ENCODE data around the gene SLIT3.

Gene SLIT3

DNA sequence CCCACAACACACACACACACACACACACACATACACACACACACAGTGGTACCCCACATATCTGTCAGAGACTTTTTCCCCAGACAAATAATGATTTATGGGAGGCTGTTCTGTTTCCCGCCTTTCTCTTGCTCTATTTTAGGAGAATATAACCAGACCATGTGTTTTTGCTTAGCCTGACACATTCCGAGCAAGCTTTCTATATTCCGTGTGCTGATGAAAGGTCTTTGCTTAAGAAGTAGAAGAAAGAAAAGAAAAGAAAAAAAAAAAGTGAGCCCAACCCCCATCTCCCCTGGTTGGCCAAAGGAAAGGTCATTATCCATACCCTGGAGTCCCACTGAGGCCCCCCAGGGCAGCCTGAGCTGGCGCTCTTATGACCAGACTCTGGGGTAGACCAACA is 338.6 kb downstream of the SLIT3 start (continued):
- TF ChIP-seq ARNTL (CRISPR knock-in tag; IDR thresholded peaks at IDR 0.05; ENCODE audit: borderline replicate concordance, low read depth), result no peak

- TF ChIP-seq SNAI2 (CRISPR knock-in tag; IDR thresholded peaks at IDR 0.05), result no peak
- TF ChIP-seq ZFP30 (CRISPR knock-in tag; IDR thresholded peaks at IDR 0.05), result no peak
- TF ChIP-seq OSR1 (CRISPR knock-in tag; IDR thresholded peaks at IDR 0.05), result no peak
- no peak for TF ChIP-seq BACH2 (CRISPR knock-in tag; IDR thresholded peaks at IDR 0.05; ENCODE audit: borderline replicate concordance)
- TF ChIP-seq, protein P1, sequence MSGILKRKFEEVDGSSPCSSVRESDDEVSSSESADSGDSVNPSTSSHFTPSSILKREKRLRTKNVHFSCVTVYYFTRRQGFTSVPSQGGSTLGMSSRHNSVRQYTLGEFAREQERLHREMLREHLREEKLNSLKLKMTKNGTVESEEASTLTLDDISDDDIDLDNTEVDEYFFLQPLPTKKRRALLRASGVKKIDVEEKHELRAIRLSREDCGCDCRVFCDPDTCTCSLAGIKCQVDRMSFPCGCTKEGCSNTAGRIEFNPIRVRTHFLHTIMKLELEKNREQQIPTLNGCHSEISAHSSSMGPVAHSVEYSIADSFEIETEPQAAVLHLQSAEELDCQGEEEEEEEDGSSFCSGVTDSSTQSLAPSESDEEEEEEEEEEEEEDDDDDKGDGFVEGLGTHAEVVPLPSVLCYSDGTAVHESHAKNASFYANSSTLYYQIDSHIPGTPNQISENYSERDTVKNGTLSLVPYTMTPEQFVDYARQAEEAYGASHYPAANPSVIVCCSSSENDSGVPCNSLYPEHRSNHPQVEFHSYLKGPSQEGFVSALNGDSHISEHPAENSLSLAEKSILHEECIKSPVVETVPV (CRISPR knock-in tag; IDR thresholded peaks at IDR 0.05), result no peak
- no peak for TF ChIP-seq TCF4 (CRISPR knock-in tag; IDR thresholded peaks at IDR 0.05; ENCODE audit: borderline replicate concordance)
- no peak for TF ChIP-seq GLIS3 (CRISPR knock-in tag; IDR thresholded peaks at IDR 0.05)
- no peak for TF ChIP-seq ZNF565 (CRISPR knock-in tag; conservative IDR thresholded peaks at IDR 0.05; ENCODE audit: low read depth)
- no peak for TF ChIP-seq ISL1 (CRISPR knock-in tag; IDR thresholded peaks at IDR 0.05)
- no peak for TF ChIP-seq PATZ1 (CRISPR knock-in tag; IDR thresholded peaks at IDR 0.05; ENCODE audit: borderline replicate concordance)
- no peak for TF ChIP-seq CREB5 (CRISPR knock-in tag; IDR thresholded peaks at IDR 0.05; ENCODE audit: low read depth)
- TF ChIP-seq TOX (CRISPR knock-in tag; IDR thresholded peaks at IDR 0.05; ENCODE audit: borderline replicate concordance), result no peak
- TF ChIP-seq ZFP3 (CRISPR knock-in tag; IDR thresholded peaks at IDR 0.05), result no peak
- TF ChIP-seq ARNTL (CRISPR knock-in tag; IDR thresholded peaks at IDR 0.05; ENCODE audit: borderline replicate concordance, low read depth), result no peak
- no peak for TF ChIP-seq CSDC2 (CRISPR knock-in tag; IDR thresholded peaks at IDR 0.05)
- TF ChIP-seq PPARA (CRISPR knock-in tag; IDR thresholded peaks at IDR 0.05; ENCODE audit: borderline replicate concordance), result no peak
- TF ChIP-seq ESRRG (CRISPR knock-in tag; IDR thresholded peaks at IDR 0.05), result no peak
- TF ChIP-seq ZC3H10 (CRISPR knock-in tag; IDR thresholded peaks at IDR 0.05), result no peak
- no peak for TF ChIP-seq RARB (CRISPR knock-in tag; IDR thresholded peaks at IDR 0.05)
These were observed 339.3 kb downstream of the SLIT3 start for GRCh38 chr5:168961681-168962080.

DNA sequence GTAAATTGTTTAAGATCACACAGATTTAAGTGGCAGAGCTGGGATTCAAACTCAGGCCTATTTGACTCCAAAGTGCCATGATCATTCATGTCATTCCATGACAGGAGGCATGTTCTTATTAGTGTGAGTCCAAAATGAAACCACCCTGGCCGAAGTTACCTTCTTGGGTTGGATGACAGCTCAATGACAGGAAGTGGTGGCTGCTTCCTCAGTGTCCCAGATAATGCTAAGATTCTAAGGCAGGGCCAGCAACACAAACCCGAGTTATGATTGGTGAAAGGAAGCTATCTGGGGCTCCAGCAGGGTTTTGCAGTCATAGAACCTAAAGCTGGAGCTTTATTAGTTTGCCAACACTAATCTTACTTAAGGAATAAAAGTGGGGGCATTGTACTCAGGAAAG is 340.4 kb downstream of the SLIT3 start:
- no peak for ATAC-seq
- no peak for TF ChIP-seq RARB (CRISPR knock-in tag; IDR thresholded peaks at IDR 0.05)
- TF ChIP-seq GLIS3 (CRISPR knock-in tag; IDR thresholded peaks at IDR 0.05), result no peak
- TF ChIP-seq ARNTL (CRISPR knock-in tag; IDR thresholded peaks at IDR 0.05; ENCODE audit: borderline replicate concordance, low read depth), result no peak
- TF ChIP-seq SNAI2 (CRISPR knock-in tag; IDR thresholded peaks at IDR 0.05), result no peak
- no peak for TF ChIP-seq TOX (CRISPR knock-in tag; IDR thresholded peaks at IDR 0.05; ENCODE audit: borderline replicate concordance)
- no peak for TF ChIP-seq TCF4 (CRISPR knock-in tag; IDR thresholded peaks at IDR 0.05; ENCODE audit: borderline replicate concordance)
- no peak for TF ChIP-seq ZNF8 (CRISPR knock-in tag; IDR thresholded peaks at IDR 0.05)
- no peak for TF ChIP-seq CSDC2 (CRISPR knock-in tag; IDR thresholded peaks at IDR 0.05)
- no peak for TF ChIP-seq PPARA (CRISPR knock-in tag; IDR thresholded peaks at IDR 0.05; ENCODE audit: borderline replicate concordance)
- no peak for TF ChIP-seq ZFP30 (CRISPR knock-in tag; IDR thresholded peaks at IDR 0.05)

More at GRCh38 chr5:168961681-168962080, 339.3 kb downstream of the SLIT3 start:
- ATAC-seq, result peak; percentile 29

DNA sequence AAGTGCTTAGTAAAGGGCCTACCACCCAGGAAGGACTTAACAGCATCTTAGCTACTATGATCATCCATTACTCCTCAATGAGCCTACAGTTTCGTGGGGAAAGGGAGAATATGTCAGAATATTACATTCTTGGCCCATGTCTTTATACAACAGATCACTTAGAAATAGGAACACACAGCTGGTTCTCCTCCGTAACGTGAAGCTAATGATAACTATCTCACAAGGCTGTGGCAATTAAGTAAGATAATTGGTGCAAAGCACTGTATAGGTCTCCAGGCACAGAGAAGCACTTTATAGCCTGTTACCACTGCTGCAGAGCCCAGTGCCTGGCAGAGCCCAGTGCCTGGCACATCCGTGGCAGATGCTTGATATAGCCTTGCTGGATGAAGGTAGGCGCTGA is 347.6 kb downstream of the SLIT3 start:
- no peak for ATAC-seq
- TF ChIP-seq ESRRG (CRISPR knock-in tag; IDR thresholded peaks at IDR 0.05) (no peak), PATZ1 (CRISPR knock-in tag; IDR thresholded peaks at IDR 0.05; ENCODE audit: borderline replicate concordance) (no peak), ZFP3 (CRISPR knock-in tag; IDR thresholded peaks at IDR 0.05) (no peak), ZNF70 (CRISPR knock-in tag; IDR thresholded peaks at IDR 0.05) (no peak), CSDC2 (CRISPR knock-in tag; IDR thresholded peaks at IDR 0.05) (no peak), TSHZ2 (CRISPR knock-in tag; IDR thresholded peaks at IDR 0.05) (no peak), BACH2 (CRISPR knock-in tag; IDR thresholded peaks at IDR 0.05; ENCODE audit: borderline replicate concordance) (no peak), ISL1 (CRISPR knock-in tag; IDR thresholded peaks at IDR 0.05) (no peak), PPARA (CRISPR knock-in tag; IDR thresholded peaks at IDR 0.05; ENCODE audit: borderline replicate concordance) (no peak), SNAI2 (CRISPR knock-in tag; IDR thresholded peaks at IDR 0.05) (no peak)
- TF ChIP-seq, protein P1 (CRISPR knock-in tag; IDR thresholded peaks at IDR 0.05), result no peak

Data from SK-N-SH treated with all-trans-retinoic acid at 6 μM for 48 hours (cell line).